ENCODE measurements around the gene ATF5.
"Not testable (repeated sequence)": the region's sequence is repeated elsewhere in the genome, so short reads cannot be mapped to it uniquely, and the experiment has no call there.

The ATF5 gene

DNA sequence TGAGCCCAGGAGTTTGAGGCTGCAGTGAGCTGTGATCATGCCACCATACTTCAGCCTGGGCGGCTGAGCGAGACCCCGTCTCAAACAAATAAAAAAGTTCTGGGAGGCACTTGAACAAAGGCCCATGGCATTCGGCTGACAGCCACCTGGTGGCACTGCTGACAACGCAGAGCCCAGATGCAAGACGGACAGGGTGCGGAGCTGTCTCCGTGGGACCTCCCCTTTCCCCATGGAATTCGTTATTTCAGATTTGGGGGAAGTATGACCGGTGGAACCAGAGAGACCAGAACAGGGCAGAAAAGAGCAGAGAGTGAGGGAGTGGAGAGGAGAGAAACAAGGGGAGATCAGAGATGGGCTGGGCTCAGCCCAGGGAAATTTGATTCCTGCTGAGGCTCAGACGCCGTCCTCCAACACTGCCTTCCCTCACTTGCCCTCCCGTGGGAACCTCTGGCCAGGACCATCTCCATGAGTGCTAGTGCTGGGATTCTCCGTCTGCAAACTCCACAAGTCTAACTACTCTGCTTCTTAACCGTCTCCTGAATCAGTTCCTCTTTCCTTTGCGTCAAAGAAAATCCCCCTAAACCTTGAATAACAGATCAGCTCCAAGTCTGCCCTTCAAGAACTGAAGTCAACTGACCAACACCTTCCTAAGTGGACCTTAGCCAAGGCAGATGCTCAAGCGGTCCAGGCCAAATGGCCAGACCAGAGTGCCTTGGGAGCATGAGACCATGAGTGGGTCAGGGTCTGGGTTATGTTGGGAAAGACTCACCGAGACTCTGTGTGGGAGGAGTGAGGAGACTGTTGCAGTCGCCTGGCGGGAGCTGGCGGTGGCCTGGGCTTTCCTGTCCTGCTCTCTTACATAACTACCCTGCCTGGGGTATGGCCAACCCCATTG lies 11.9 kb upstream of the ATF5 start:
- H3K4me2 ChIP-seq (ENCODE audit: low read length) = no peak overlapping the region
- H3K36me3 ChIP-seq (ENCODE audit: insufficient read depth, low read length) = peaks cover 56% of the 10 kb centered on the region
- no peaks in the 10 kb centered on the region for H3K27me3 ChIP-seq (ENCODE audit: control insufficient read depth, insufficient read depth, low read length)
- H3K4me1 ChIP-seq (ENCODE audit: control insufficient read depth, insufficient read depth, low read length) = peaks cover 8% of the 10 kb centered on the region
- H3K4me3 ChIP-seq (ENCODE audit: low read length) = no peak overlapping the region
- H3K9ac ChIP-seq (ENCODE audit: low read depth, low read length) = no peak overlapping the region
- H3K9me3 ChIP-seq (replicated peaks; ENCODE audit: low read length) = no peaks in the 10 kb centered on the region

DNA sequence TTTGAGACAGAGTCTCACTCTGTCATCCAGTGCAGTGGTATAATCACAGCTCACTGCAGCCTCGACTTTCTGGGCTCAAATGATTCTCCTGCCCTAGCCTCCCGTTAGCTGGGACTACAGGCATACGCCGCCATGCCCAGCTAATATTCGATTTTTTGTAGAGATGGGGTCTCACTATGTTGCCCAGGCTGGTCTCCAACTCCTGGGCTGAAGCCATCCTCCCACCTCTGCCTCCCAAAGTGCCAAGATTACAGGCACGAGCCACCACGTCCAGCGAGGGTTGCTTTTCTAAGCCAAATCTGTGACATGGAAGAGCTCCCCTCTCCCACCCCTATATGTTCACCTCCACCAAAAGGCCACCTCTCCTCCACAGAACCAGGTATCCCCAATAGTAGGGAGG lies 10.9 kb upstream of the ATF5 start:
- H3K4me2 ChIP-seq (ENCODE audit: low read length) = no peak overlapping the region
- H3K4me3 ChIP-seq (ENCODE audit: low read length) = no peak overlapping the region
- H3K27me3 ChIP-seq (ENCODE audit: control insufficient read depth, insufficient read depth, low read length) = no peaks in the 10 kb centered on the region
- H3K9me3 ChIP-seq (replicated peaks; ENCODE audit: low read length) = no peaks in the 10 kb centered on the region
- H3K9ac ChIP-seq (ENCODE audit: low read depth, low read length) = no peak overlapping the region
- peaks cover 19% of the 10 kb centered on the region for H3K4me1 ChIP-seq (ENCODE audit: control insufficient read depth, insufficient read depth, low read length)
- H3K36me3 ChIP-seq (ENCODE audit: insufficient read depth, low read length) = peaks cover 50% of the 10 kb centered on the region

DNA sequence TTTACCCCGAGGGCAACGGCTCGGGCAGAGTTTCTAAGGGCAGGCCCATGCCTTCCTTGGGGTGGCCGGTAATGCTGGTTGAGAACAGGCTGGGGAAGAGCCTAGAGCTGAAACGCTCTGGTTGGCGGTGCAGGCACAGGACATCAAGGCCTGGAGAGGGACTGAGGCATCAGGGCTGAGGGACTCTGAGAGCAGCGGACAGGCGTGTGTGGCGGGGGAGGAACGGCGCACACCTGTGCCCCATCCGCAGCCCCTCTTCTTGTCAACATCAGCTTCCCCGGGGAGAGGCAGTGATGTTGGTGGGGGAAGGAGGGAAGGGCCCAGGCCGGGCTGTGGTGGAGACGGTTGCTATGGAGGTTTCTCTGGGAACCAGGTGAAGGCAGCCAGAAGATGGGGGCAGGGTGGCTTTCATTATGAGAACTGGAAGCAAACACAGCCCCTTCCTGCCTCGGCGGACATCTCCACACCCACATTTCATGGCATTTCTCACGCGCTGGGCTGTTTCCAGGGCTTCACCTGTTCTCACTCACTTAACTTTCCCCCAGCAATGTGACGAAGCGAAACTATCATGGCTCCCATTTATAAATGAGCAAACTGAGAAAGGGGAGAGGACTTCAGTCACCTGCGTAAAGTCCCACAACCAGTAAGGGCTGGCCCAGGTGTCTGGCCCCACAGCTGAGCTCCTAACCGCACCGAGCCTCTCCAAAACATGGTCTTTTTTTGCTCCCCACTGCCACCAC lies 8.2 kb upstream of the ATF5 start:
- no peak overlapping the region for H3K9ac ChIP-seq (ENCODE audit: low read depth, low read length)
- H3K4me2 ChIP-seq (ENCODE audit: low read length) = no peak overlapping the region
- peaks cover 51% of the 10 kb centered on the region for H3K36me3 ChIP-seq (ENCODE audit: insufficient read depth, low read length)
- no peak overlapping the region for H3K4me3 ChIP-seq (ENCODE audit: low read length)
- H3K27me3 ChIP-seq (ENCODE audit: control insufficient read depth, insufficient read depth, low read length) = no peaks in the 10 kb centered on the region
- H3K4me1 ChIP-seq (ENCODE audit: control insufficient read depth, insufficient read depth, low read length) = peaks cover 37% of the 10 kb centered on the region
- H3K9me3 ChIP-seq (replicated peaks; ENCODE audit: low read length) = no peaks in the 10 kb centered on the region

DNA sequence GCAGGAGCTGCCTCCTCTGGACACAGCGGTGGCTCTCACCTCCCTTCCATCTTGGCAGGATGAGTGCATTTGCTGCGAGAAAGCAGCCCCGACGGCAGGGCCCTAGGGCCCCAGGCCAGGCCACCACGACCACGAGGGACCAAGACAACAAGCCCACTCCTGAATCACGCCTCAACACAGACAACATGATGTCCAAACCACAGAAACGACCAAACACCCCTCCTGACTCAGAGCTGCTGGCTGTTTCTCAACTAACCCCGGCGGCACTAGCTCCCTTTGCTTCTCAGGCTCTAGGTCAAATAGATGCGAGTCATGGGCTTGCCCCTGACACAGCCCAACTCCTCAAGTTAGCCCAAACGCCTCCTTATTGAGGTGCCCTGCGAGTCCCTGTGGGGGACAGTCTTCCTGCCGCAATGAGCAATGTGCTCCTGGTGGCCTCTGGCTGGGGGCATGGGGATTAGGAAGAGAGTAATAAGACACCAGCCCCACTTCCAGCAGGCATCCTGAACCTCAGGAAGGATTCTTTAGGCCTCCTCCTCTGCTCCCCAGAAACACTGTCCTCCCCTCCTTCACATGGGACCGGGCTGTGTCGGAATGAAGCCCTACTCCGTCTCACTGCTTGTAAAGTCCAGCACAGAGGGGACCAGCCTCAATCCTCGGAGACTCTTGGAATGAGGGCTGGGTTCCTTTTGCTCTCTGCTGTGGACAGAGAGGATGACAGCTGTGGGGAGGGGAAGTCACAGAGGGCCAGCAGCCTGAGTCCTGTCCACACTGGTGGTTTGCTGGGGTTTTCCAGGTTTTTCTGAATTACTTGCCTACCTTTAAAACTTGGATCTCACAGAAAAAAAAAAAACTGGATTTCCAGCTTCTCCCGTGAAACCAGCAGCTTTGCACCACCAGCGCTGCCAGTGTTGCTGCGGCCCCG lies 6.9 kb upstream of the ATF5 start:
- Histone ChIP-seq H3K4me3 (ENCODE audit: low read length) (peak overlapping the region; percentile 35), H3K36me3 (ENCODE audit: insufficient read depth, low read length) (peaks cover 49% of the 10 kb centered on the region), H3K4me2 (ENCODE audit: low read length) (peak overlapping the region; percentile 63), H3K9me3 (replicated peaks; ENCODE audit: low read length) (no peaks in the 10 kb centered on the region), H3K4me1 (ENCODE audit: control insufficient read depth, insufficient read depth, low read length) (peaks cover 37% of the 10 kb centered on the region), H3K27me3 (ENCODE audit: control insufficient read depth, insufficient read depth, low read length) (no peaks in the 10 kb centered on the region), H3K9ac (ENCODE audit: low read depth, low read length) (peak overlapping the region; percentile 34)

DNA sequence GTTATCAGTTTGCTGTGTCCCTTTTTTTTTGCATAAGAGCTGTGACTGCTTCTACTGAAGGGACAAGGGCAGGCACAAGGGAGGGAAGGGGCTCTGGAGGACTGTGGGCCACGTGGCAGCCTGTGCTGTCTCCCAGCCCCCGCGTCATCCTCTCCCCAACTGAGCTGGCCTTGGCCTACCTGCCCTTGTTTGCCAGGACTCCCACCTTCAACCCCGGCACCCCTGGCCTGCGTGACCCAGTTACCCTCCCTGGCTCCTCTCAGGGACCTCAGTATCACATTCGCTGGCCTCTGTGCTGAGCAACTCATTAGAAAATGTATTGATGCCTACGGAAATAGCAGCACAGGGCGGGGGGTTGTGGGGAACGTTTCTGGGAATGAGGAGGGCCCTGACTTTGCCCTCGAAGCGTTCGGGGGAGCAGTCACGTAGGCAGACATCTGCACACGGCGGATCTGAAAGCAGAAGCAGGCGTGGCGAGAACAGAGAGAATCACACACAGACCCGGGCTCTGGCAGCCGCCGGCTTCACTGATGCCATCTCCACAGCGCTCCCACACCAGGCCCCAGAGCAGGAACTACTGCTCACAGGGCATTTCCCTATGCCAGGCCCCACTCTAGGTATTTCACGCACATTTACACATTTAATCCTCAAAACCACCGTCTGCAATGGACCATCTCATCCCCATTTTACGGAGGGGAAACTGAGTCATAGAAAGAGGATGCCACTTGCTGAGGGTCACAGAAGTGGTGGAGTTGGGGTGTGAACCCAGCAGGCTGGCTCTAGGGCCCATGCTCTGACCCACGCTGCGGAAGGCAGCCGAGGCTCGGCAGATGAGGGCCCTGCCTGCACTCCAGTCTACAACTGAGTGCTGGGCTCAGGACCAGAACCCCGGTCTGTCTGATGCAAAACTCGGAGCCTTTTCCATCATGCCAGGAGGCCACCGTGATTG lies 5.7 kb upstream of the ATF5 start:
- no peak overlapping the region for H3K4me3 ChIP-seq (ENCODE audit: low read length)
- peak overlapping the region; percentile 7 for H3K9ac ChIP-seq (ENCODE audit: low read depth, low read length)
- H3K27me3 ChIP-seq (ENCODE audit: control insufficient read depth, insufficient read depth, low read length) = no peaks in the 10 kb centered on the region
- H3K9me3 ChIP-seq (replicated peaks; ENCODE audit: low read length) = no peaks in the 10 kb centered on the region
- H3K36me3 ChIP-seq (ENCODE audit: insufficient read depth, low read length) = peaks cover 50% of the 10 kb centered on the region
- peaks cover 47% of the 10 kb centered on the region for H3K4me1 ChIP-seq (ENCODE audit: control insufficient read depth, insufficient read depth, low read length)
- peak overlapping the region; percentile 15 for H3K4me2 ChIP-seq (ENCODE audit: low read length)

DNA sequence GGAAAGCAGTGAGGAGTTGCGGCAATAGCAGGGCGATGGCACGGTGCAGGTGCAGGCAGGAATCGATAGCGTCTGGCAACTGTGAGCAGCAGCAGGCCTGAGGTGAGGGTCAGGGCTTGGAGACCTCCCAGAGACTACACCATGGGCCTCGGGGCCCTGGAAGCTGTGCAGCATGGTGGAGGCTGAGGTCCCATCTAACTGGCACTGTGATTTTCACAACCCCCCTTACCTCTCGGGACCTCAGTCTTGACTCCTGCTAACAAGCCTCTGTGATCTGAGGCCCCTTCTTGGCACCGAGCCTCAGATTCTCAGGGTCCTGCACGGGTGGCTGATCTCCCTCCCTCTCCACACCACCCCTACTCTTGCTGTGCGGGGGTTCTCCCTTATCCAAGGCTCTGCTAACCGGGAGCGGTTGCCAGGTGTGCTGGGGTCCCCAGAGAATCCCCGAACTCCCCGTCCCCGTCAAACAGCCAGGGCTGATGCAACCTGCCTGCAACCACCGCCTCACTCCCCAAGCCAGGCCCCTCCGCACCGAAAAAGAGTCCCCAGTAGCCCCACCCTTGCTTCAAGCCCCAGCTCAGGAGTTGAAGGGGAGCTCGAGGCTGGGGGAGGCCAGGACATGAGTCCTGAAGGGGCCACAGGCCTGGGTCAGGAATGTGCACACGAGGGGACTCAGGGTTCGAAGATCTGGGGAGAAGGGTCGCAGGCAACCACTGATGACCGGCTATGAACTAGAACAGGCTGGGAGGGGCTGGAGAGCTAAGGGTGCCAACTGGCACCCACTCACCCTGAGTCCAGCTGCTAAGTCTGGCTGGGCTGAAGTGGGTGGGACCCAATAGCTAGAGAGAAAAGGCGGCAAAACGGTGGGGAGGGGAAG lies 4.8 kb upstream of the ATF5 start:
- no peak overlapping the region for H3K4me3 ChIP-seq (ENCODE audit: low read length)
- H3K9ac ChIP-seq (ENCODE audit: low read depth, low read length) = no peak overlapping the region
- peaks cover 45% of the 10 kb centered on the region for H3K36me3 ChIP-seq (ENCODE audit: insufficient read depth, low read length)
- peaks cover 47% of the 10 kb centered on the region for H3K4me1 ChIP-seq (ENCODE audit: control insufficient read depth, insufficient read depth, low read length)
- peak overlapping the region; percentile 34 for H3K4me2 ChIP-seq (ENCODE audit: low read length)
- no peaks in the 10 kb centered on the region for H3K9me3 ChIP-seq (replicated peaks; ENCODE audit: low read length)
- no peaks in the 10 kb centered on the region for H3K27me3 ChIP-seq (ENCODE audit: control insufficient read depth, insufficient read depth, low read length)

DNA sequence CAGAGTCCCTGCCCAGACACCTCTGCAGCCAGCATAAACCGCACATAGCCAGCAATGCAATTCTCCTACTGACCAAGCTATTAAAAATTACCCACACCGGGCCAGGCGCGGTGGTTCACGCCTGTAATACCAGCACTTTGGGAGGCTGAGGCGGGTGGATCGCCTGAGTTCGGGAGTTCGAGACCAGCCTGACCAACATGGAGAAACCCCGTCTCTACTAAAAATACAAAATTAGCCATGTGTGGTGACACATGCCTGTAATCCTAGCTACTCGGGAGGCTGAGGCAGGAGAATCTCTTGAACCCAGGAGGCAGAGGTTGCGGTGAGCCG lies 4.2 kb upstream of the ATF5 start:
- Histone ChIP-seq H3K4me2 (ENCODE audit: low read length) (peak overlapping the region; percentile 34), H3K4me1 (ENCODE audit: control insufficient read depth, insufficient read depth, low read length) (peaks cover 47% of the 10 kb centered on the region), H3K36me3 (ENCODE audit: insufficient read depth, low read length) (peaks cover 42% of the 10 kb centered on the region)
- H3K9me3 ChIP-seq (replicated peaks; ENCODE audit: low read length); H3K9ac ChIP-seq (ENCODE audit: low read depth, low read length); H3K27me3 ChIP-seq (ENCODE audit: control insufficient read depth, insufficient read depth, low read length); H3K4me3 ChIP-seq (ENCODE audit: low read length): not testable (repeated sequence)

DNA sequence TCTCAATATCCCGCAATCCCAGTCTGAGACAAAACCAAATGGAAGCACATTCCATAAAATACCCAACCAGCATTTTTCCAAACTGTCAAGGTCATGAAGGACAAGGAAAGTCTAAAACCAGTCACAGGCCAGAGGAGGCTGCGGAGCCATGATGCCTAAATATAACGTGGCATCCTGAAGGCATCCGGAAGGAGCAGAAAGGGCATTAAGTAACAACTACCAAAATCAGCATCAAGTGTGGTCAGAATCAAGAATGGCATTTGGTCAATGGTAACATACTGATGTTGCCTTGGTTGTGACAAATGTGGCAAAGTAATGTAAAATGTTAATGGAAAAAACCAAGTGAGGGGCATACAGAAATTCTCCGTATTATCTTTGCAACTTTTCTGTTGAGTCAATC lies 3.5 kb upstream of the ATF5 start:
- H3K4me3 ChIP-seq (ENCODE audit: low read length) = no peak overlapping the region
- H3K4me1 ChIP-seq (ENCODE audit: control insufficient read depth, insufficient read depth, low read length) = peaks cover 47% of the 10 kb centered on the region
- H3K9me3 ChIP-seq (replicated peaks; ENCODE audit: low read length) = no peaks in the 10 kb centered on the region
- H3K27me3 ChIP-seq (ENCODE audit: control insufficient read depth, insufficient read depth, low read length) = no peaks in the 10 kb centered on the region
- peaks cover 39% of the 10 kb centered on the region for H3K36me3 ChIP-seq (ENCODE audit: insufficient read depth, low read length)
- no peak overlapping the region for H3K4me2 ChIP-seq (ENCODE audit: low read length)
- H3K9ac ChIP-seq (ENCODE audit: low read depth, low read length) = no peak overlapping the region

DNA sequence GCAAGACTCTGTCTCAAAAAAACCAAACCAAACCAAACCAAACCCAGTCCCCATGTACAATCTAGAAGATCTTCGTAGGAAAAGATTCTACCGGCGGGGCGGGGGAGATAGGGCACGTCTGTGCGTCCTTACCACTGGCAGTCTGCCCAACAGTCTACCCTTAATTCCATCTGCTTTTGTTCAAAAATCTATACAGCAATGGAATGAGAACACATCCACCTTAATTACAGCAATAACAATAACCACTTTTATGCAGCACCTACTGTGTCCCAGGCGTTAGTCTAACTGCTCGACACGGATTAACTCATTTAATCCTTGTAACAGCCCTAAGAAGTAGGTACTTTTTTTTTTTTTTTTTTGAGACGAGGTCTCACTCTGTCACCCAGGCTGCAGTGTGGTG lies 2.5 kb upstream of the ATF5 start:
- no peak overlapping the region for H3K9ac ChIP-seq (ENCODE audit: low read depth, low read length)
- H3K9me3 ChIP-seq (replicated peaks; ENCODE audit: low read length) = no peaks in the 10 kb centered on the region
- H3K4me2 ChIP-seq (ENCODE audit: low read length) = no peak overlapping the region
- H3K36me3 ChIP-seq (ENCODE audit: insufficient read depth, low read length) = peaks cover 41% of the 10 kb centered on the region
- H3K4me3 ChIP-seq (ENCODE audit: low read length) = no peak overlapping the region
- peaks cover 44% of the 10 kb centered on the region for H3K4me1 ChIP-seq (ENCODE audit: control insufficient read depth, insufficient read depth, low read length)
- H3K27me3 ChIP-seq (ENCODE audit: control insufficient read depth, insufficient read depth, low read length) = no peaks in the 10 kb centered on the region
